ENCODE measurements around the gene FAM89B. TPM values are rescaled to one million over a fixed set of nuclear protein-coding genes. Genes with fewer than 3 reads are reported as not detected.

FAM89B gene
- total RNA-seq, 2 experiments from 2014 or later = 12.7 to 16.0 TPM

DNA sequence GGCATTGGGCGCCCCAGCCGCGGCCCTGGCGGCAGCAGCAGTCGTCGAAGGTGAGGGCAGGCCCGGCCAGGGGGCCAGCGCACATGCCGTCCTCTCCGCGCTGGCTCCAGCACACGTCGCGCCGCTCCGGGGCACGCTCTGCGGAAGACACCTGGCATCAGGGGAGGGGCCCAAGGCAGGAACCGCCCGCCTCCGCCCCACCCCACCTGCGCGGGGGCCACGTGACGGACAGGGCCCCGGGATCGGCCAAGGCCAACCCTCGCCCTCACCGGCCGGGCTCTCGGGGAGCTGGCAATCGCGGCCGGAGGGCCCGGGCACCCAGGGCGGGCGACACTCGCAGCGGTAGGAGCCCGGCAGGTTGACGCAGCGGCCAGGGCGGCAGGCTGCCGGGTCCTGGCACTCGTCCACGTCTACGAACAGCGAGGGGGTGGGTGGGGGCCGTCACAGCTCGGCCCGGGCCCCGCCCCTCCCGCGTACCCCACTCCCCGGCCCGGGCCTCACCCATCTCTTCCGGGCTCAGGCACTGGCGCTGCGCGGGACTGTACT, 32.5 kb upstream of the FAM89B start:
- POLR2A ChIA-PET = interaction anchor here (0.6 to 4.4 kb wide), 20 partner anchors 9 to 155 kb away, joined by 3 to 26 read pairs (median 6); partner anchors contain the start of genes EHBP1L1, FAM89B, KCNK7 and MALAT1
- H3K27ac Mint-ChIP-seq = peak overlapping the region; percentile 86
- intact Hi-C loops (cut with micrococcal nuclease) = loop anchor here (5.0 kb wide), 1 partner anchor 37 kb away; the partner anchor contains the start of gene EHBP1L1
- peak overlapping the region; percentile 76 for H3K4me3 Mint-ChIP-seq
- H3K4me1 Mint-ChIP-seq (ENCODE audit: low read depth) = peaks cover 17% of the 10 kb centered on the region
- DNase-seq (no peak), ATAC-seq (peak; percentile 70)
- H3K27me3 Mint-ChIP-seq = no peaks in the 10 kb centered on the region
- CTCF ChIA-PET = interaction anchor here (0.6 to 3.4 kb wide), 29 partner anchors 9 to 206 kb away, joined by 3 to 59 read pairs (median 6); partner anchors contain the start of genes DPF2, EHBP1L1, FAM89B and KAT5
- no peaks in the 10 kb centered on the region for H3K9me3 Mint-ChIP-seq
- H3K36me3 Mint-ChIP-seq (ENCODE audit: low read depth) = peaks cover 4% of the 10 kb centered on the region
- TF ChIP-seq, protein P1, sequence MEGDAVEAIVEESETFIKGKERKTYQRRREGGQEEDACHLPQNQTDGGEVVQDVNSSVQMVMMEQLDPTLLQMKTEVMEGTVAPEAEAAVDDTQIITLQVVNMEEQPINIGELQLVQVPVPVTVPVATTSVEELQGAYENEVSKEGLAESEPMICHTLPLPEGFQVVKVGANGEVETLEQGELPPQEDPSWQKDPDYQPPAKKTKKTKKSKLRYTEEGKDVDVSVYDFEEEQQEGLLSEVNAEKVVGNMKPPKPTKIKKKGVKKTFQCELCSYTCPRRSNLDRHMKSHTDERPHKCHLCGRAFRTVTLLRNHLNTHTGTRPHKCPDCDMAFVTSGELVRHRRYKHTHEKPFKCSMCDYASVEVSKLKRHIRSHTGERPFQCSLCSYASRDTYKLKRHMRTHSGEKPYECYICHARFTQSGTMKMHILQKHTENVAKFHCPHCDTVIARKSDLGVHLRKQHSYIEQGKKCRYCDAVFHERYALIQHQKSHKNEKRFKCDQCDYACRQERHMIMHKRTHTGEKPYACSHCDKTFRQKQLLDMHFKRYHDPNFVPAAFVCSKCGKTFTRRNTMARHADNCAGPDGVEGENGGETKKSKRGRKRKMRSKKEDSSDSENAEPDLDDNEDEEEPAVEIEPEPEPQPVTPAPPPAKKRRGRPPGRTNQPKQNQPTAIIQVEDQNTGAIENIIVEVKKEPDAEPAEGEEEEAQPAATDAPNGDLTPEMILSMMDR (IDR thresholded peaks at IDR 0.05) = peak; percentile 54

DNA sequence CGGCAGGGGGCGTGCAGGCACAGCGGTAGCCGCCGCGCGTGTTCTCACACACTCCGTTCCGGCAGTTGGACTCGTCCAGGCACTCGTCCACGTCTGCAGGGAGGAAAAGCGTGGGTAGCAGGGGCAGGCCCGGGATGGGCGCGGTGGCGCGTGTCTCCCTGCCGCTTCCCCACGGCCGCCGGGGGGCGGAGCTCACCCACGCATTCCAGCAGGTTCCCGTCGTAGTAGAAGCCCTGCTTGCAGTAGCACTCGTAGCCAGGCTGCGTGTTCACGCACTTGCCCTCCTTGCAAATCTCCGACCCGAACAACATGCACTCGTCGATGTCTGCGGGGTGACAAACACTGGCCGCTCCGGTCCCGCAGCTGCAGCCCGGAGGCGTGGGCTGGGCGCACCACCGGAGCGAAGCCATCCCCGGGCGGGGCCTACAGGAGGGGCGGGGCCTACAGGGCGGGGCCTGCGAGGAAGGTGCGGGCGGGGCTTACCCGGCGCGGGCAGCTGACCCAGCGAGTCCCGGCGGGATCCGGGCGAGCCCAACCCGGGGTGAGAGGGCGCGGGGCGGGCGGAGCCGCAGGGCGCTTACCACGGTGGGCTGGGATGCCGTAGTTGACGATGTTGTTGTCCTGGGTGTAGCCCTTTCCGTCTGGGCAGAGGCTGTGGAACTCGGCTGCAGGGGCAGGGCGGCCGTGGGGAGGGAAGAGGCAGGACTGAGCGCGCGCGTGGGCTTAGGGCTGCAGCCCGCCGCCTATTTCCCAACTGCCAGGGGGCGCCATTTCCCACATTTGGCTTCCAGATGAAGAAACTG, 31.8 kb upstream of the FAM89B start:
- intact Hi-C loops (cut with micrococcal nuclease) = loop anchor here (5.0 kb wide), 1 partner anchor 37 kb away; the partner anchor contains the start of gene EHBP1L1
- H3K27ac Mint-ChIP-seq = peak overlapping the region; percentile 86
- H3K4me1 Mint-ChIP-seq (ENCODE audit: low read depth) = peaks cover 22% of the 10 kb centered on the region
- no peaks in the 10 kb centered on the region for H3K27me3 Mint-ChIP-seq
- peak; percentile 92 for DNase-seq
- ChIA-PET POLR2A (interaction anchor here (0.6 to 4.4 kb wide), 23 partner anchors 10 to 155 kb away, joined by 3 to 26 read pairs (median 4); partner anchors contain the start of genes EHBP1L1, FAM89B, MALAT1 and NEAT1), CTCF (interaction anchor here (0.6 to 3.4 kb wide), 35 partner anchors 9 to 207 kb away, joined by 3 to 59 read pairs (median 4); partner anchors contain the start of genes DPF2, EHBP1L1, FAM89B and KAT5)
- H3K4me3 Mint-ChIP-seq = peak overlapping the region; percentile 76
- TF ChIP-seq, protein P1 (IDR thresholded peaks at IDR 0.05) = peak; percentile 75
- ATAC-seq = peak; percentile 93
- peaks cover 4% of the 10 kb centered on the region for H3K36me3 Mint-ChIP-seq (ENCODE audit: low read depth)
- H3K9me3 Mint-ChIP-seq = no peaks in the 10 kb centered on the region

DNA sequence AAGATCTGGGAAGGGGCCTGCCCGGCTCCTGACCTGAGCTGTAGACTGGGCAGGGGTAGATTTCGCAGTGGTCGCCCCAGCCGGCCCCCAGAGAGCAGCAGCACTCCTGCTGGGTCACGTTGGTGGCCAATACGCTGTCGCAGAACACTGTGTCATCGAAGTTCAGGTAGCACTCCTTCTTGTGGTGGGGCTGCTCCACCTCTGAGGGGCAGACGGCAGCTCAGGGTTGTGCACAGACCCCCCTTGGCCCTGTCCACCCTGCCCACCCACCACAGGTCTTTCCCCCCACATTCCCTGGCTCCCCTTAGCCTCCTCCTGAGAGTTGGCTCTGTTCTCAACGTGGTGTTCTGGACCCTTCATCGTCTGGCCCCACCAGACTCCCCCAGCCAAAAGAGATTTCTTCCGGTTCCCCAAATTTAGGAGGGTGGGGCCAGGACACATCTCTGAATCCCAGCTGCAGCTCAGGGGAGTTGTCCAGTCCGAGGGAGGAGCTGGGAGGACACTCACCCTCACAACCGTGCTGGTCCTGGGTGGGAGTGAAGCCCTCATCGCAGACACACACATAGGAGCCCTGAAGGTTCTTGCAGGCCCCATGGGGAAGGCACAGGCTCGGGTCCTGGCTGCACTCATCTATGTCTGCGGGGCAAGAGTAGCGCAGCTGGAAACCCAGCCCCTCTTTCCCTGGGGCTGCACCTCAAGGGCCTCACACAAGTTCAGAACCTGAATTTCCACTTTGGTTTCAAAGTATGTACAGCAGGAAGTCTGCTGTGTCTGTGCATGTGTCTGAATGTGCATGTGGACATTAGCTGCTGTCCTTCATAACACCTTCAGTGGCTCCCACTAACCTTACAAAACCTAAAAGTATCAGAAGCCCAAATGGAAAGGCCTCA, 31.0 kb upstream of the FAM89B start:
- Mint-ChIP-seq H3K4me1 (ENCODE audit: low read depth) (peaks cover 29% of the 10 kb centered on the region), H3K4me3 (peak overlapping the region; percentile 76), H3K9me3 (no peaks in the 10 kb centered on the region), H3K27me3 (no peaks in the 10 kb centered on the region), H3K27ac (peak overlapping the region; percentile 86), H3K36me3 (ENCODE audit: low read depth) (peaks cover 4% of the 10 kb centered on the region)
- CTCF ChIA-PET = interaction anchor here (0.7 to 3.4 kb wide), 26 partner anchors 8 to 208 kb away, joined by 3 to 59 read pairs (median 6); partner anchors contain the start of genes DPF2, EHBP1L1, FAM89B and MAP3K11
- ATAC-seq (no peak), DNase-seq (no peak)
- POLR2A ChIA-PET = interaction anchor here (0.7 to 4.4 kb wide), 21 partner anchors 10 to 120 kb away, joined by 3 to 26 read pairs (median 6); partner anchors contain the start of genes EHBP1L1, FAM89B, MALAT1 and NEAT1
- TF ChIP-seq, protein P1 (IDR thresholded peaks at IDR 0.05) = no peak
- intact Hi-C loops (cut with micrococcal nuclease) = loop anchor here (5.0 kb wide), 1 partner anchor 36 kb away; the partner anchor contains the start of gene EHBP1L1

DNA sequence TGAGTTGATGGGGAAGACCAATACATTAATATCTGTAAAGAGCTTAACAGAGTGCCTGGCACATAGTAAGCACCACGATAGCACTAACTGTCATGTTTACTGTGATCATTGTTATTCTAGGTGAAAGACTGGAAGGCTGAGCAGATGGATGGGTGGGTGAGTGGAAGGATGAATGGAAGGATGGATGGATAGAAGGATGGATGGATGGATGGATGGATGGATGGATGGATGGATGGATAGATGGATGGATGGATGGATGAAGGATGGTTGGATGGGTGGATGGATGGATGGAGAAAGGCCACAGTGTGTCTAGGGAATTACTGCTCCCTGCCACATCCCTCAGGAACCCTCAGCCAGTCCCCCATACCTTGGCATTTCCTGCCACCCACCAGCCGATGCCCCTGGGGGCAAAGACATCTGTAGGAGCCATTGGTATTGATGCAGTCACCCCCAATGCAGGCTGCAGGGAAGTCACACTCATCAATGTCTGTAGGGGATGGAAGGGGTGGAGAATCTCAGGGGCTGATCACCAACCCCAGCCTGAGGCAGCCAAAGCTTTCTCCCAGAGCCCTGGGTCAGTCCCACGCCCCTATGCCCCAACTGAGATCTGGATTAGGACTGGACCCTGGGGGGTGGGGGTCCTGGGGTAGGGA, 29.5 kb upstream of the FAM89B start:
- intact Hi-C loops (cut with micrococcal nuclease) = loop anchor here (5.0 kb wide), 1 partner anchor 34 kb away; the partner anchor contains the start of gene EHBP1L1
- TF ChIP-seq, protein P1 (IDR thresholded peaks at IDR 0.05) = no peak
- DNase-seq (no peak), ATAC-seq (no peak)
- Mint-ChIP-seq H3K9me3 (no peaks in the 10 kb centered on the region), H3K4me1 (ENCODE audit: low read depth) (peaks cover 37% of the 10 kb centered on the region), H3K4me3 (no peak overlapping the region), H3K27ac (no peak overlapping the region), H3K27me3 (no peaks in the 10 kb centered on the region), H3K36me3 (ENCODE audit: low read depth) (peaks cover 6% of the 10 kb centered on the region)
- CTCF ChIA-PET = interaction anchor here (0.7 to 3.4 kb wide), 5 partner anchors 9 to 46 kb away, joined by 3 to 59 read pairs (median 39); partner anchors contain the start of genes FAM89B and ZNRD2
- POLR2A ChIA-PET = interaction anchor here (0.8 to 4.4 kb wide), 6 partner anchors 10 to 51 kb away, joined by 3 to 26 read pairs (median 8); partner anchors contain the start of gene MALAT1
